Heart left ventricle (tissue), 16 donors: ENCODE measurements around the gene ADAMTS3. TPM values are rescaled to one million over a fixed set of nuclear protein-coding genes. Genes with fewer than 3 reads are reported as not detected.
A peak's percentile ranks its signal among the peaks of the same experiment; 100 is the strongest.

Source experiments
- ATAC-seq, 4 donors: fragments of 200-7000 bp; cut with Tn5 transposase; one replicate each; pipeline ENCODE4 v1.9.1; 2020 to 2022; ENCODE audit warnings: moderate library complexity in 4 of 4, mild to moderate bottlenecking in 3 of 4, moderate number of reproducible peaks in 1 of 4
- DNase-seq, 5 donors: peaks; one replicate each; pipeline ENCODE4 v3.0.0-alpha.2; 2020
- H3K27ac ChIP-seq, 12 donors: fragments of 200-600 bp; sonication (generic) in 4 of 12; one replicate each; pipeline versions ENCODE4 v1.5.0 to v1.8.0; 2016 to 2022; ENCODE audit warnings: mild to moderate bottlenecking in 2 of 12
- H3K27me3 ChIP-seq, 9 donors: fragments of 200-600 bp; sonication (generic) in 2 of 9; one replicate each; pipeline versions ENCODE4 v1.5.1 to v1.8.0; 2016 to 2022; ENCODE audit warnings: mild to moderate bottlenecking in 3 of 9
- H3K36me3 ChIP-seq, 9 donors: fragments of 200-600 bp; sonication (generic) in 2 of 9; one replicate each; pipeline versions ENCODE4 v1.5.0 to v1.8.0; 2018 to 2022; ENCODE audit warnings: mild to moderate bottlenecking in 2 of 9
- H3K4me1 ChIP-seq, 12 donors: fragments of 200-600 bp; sonication (generic) in 4 of 12; one replicate each; pipeline versions ENCODE4 v1.5.0 to v1.8.0; 2016 to 2022; ENCODE audit warnings: mild to moderate bottlenecking in 3 of 12
- H3K4me3 ChIP-seq, 12 donors: fragments of 200-600 bp; sonication (generic) in 4 of 12; one replicate each; pipeline versions ENCODE4 v1.5.0 to v1.8.0; 2017 to 2022; ENCODE audit warnings: mild to moderate bottlenecking in 9 of 12, moderate library complexity in 4 of 12
- H3K9me3 ChIP-seq, 12 donors: fragments of 200-600 bp; sonication (generic) in 4 of 12; one replicate each; pipeline versions ENCODE4 v1.5.0 to v1.8.0; 2016 to 2022; ENCODE audit warnings: mild to moderate bottlenecking in 1 of 12
- CTCF ChIP-seq, 12 donors: fragments of 200-600 bp; sonication (generic) in 4 of 12; IDR thresholded peaks; one replicate each; pipeline versions ENCODE4 v1.5.0 to v1.8.0; 2018 to 2022; ENCODE audit warnings: antibody characterized with exemption in 12 of 12, mild to moderate bottlenecking in 5 of 12
- POLR2A ChIP-seq, 2 donors: fragments of 450-650 bp; IDR thresholded peaks; one replicate each; pipeline ENCODE4 v1.6.1; 2017; ENCODE audit warnings: antibody characterized with exemption in 2 of 2, mild to moderate bottlenecking in 2 of 2, moderate library complexity in 2 of 2
- WGBS, 4 donors: extraction: QIAGEN DNeasy Blood & Tissue Kit in 2 of 4; methylation state at CpG; one replicate each; pipeline versions ENCODE4 v1.1.5 to v1.1.7; 2013 to 2018; 5-methylcytosine and 5-hydroxymethylcytosine counted together
- intact Hi-C, 10 donors: fragments of 100-400 bp; cut with DNase I; formaldehyde crosslinking; loops; one replicate each; pipeline versions ENCODE4 v1.11.1 to v1.14.2; 2022
- polyA plus RNA-seq, 2 donors: library from polyadenylated mRNA; stranded (reverse); fragments of 200-250 nt; gene quantifications; one replicate each; pipeline ENCODE4 v1.2.3, GENCODE V29; 2013
- total RNA-seq, 9 donors: library from RNA; depleted of rRNA in 2 of 9; stranded (reverse); fragments of >200 nt in 2 of 9; fragmentation: NEBNext Ultra II Directional in 3 of 9; extraction: Animal tissue kit (Norgen Biotek cat#: 25700) in 3 of 9; gene quantifications; one replicate each; pipeline versions ENCODE4 v1.1.0 to v1.2.4, GENCODE V29; 2016 to 2023
- donor health status: ischemic (EF 13 %, LVEDD 7.1; RV severe dilation, severe dysfunction).
- donor health status: healthy with polysubstance abuse.
- donor health status: DM: no; HTN: yes; CAD: no.
- donor health status: DM: no; HTN: no; CAD: no.
- donor health status: ischemic (EF 25% LVEDD 6.9; RV normal size, moderate dysfunction).
- donor health status: ischemic (EF 25% LVEDD 5.7; RV mildly dilated, moderate dysfunction).
- donor health status: healthy.
- donor health status: DM: yes; HTN: yes; CAD: no.
- donor health status: ischemic (EF 35%, LVEDD 5.7; RV mildly dilated, moderate dysfunction).
- donor health status: nonischemic (EF 11% LVEDD 7.7; RV severe dilation, severe dysfunction).
- donor health status: DM: yes; HTN: yes; CAD: no.
- donor health status: PGD.
- donor health status: ischemic (EF 29% LVEDD 5.4; RV normal size, mild dysfunction).
- donor health status: nonischemic (EF 23%, LVEDD 6.1; RV moderate dilation, normal function).

ADAMTS3 gene
- total and polyA plus RNA-seq, 11 donors, result 0.08 to 3.3 (median 0.42) TPM; not detected in 1

DNA sequence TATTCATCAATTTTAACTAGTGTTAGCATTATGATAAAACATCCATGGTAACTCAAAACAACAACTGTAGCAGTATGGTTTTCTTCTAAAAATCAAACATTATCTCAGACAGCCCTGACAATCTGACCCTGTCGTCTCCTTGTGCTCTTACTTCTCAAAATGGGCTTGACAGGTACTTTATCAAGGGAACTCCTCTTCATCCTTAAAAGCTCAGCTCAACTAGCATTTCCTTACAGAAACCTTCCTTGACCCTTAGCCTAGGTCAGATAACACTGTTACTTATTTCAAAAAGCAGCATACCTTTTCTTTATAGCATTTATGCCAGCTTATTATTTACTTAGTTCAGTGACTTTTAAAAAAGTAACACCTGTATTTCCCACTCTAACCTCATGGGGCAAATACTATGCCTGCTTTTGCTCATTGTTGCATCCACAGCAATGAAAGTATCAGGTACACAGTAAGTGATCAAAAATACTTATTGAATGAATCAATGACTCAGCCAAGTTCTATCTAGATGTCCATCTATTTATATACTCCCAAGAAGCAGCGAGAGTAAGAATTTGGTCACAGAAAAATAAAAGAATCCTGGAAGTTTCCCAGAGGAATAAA, 41.9 kb downstream of the ADAMTS3 start:
- Histone ChIP-seq H3K9me3 (no peaks in the 10 kb centered on the region), H3K36me3 (no peaks in the 10 kb centered on the region), H3K27me3 (no peaks in the 10 kb centered on the region), H3K4me1 (peaks cover 0 to 9% (median 0%) of the 10 kb centered on the region in 12 donors), H3K4me3 (no peak overlapping the region), H3K27ac (no peak overlapping the region)
- TF ChIP-seq CTCF (IDR thresholded peaks at IDR 0.05) (no peak), POLR2A (IDR thresholded peaks at IDR 0.05) (no peak)
- 40 to 53% (median 46%) methylated on average over 2 of the region's 2 CpGs for WGBS, 4 donors
- intact Hi-C loops, result no loop called here
- ATAC-seq (no peak), DNase-seq (no peak)

DNA sequence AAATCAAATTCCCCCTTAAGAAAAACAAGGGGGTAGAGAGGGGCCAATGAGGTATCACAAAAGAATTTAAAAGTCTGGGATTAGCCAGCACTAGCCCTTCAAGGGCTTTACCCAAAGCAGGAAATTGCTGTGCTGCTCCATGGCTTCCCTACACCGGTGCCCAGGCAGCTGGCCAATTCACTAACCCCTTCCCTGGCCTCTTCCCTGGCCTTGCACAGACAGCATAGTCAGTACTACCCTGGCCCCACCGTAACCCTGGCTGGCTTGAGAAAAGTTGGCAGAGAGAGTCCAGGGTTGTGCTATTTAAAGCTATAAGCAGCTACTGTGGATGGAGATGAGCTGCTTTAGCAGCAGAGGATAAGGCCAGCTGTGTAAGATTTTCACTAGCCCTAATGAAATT, 43.1 kb downstream of the ADAMTS3 start:
- no peaks in the 10 kb centered on the region for H3K27me3 ChIP-seq
- H3K4me1 ChIP-seq, result peaks cover 0 to 9% (median 0%) of the 10 kb centered on the region in 12 donors
- DNase-seq, result peak; percentile 67 to 88 (median 80)
- no peak overlapping the region for H3K4me3 ChIP-seq
- intact Hi-C loops, result no loop called here
- peak overlapping the region in 2 of 12 donors; percentile 14 to 35 for H3K27ac ChIP-seq
- H3K9me3 ChIP-seq, result no peaks in the 10 kb centered on the region
- WGBS, 4 donors, result 0 to 6% (median 2%) methylated on average over 2 of the region's 2 CpGs
- TF ChIP-seq POLR2A (IDR thresholded peaks at IDR 0.05) (no peak), CTCF (IDR thresholded peaks at IDR 0.05) (no peak)
- ATAC-seq, result peak; percentile 98 to 100 (median 100)
- H3K36me3 ChIP-seq, result no peaks in the 10 kb centered on the region

- Histone ChIP-seq H3K27me3 (no peaks in the 10 kb centered on the region), H3K4me3 (no peak overlapping the region), H3K9me3 (no peaks in the 10 kb centered on the region), H3K36me3 (no peaks in the 10 kb centered on the region), H3K4me1 (peaks cover 0 to 9% (median 0%) of the 10 kb centered on the region in 12 donors), H3K27ac (no peak overlapping the region)
- ATAC-seq (no peak), DNase-seq (no peak)
- no peak for TF ChIP-seq CTCF (IDR thresholded peaks at IDR 0.05)
- TF ChIP-seq POLR2A (IDR thresholded peaks at IDR 0.05), result no peak
- 76 to 83% (median 79%) methylated on average over 3 of the region's 3 CpGs for WGBS, 4 donors
- intact Hi-C loops, result no loop called here
Observed at GRCh38 chr4:72522440-72522839, 46.6 kb downstream of the ADAMTS3 start.

GRCh38 chr4:72513227-72513626, 55.8 kb downstream of the ADAMTS3 start:
- Histone ChIP-seq H3K9me3 (peaks cover 0 to 25% (median 0%) of the 10 kb centered on the region in 12 donors), H3K4me3 (no peak overlapping the region), H3K27ac (no peak overlapping the region), H3K36me3 (no peaks in the 10 kb centered on the region), H3K27me3 (no peaks in the 10 kb centered on the region), H3K4me1 (no peaks in the 10 kb centered on the region)
- DNase-seq (no peak), ATAC-seq (no peak)
- TF ChIP-seq POLR2A (IDR thresholded peaks at IDR 0.05) (no peak), CTCF (IDR thresholded peaks at IDR 0.05) (no peak)
- 69 to 87% (median 84%) methylated on average over 2 of the region's 2 CpGs for WGBS, 4 donors
- intact Hi-C loops, result no loop called here
